ENCODE measurements around the gene WWOX. TPM values are rescaled to one million over a fixed set of nuclear protein-coding genes. Genes with fewer than 3 reads are reported as not detected.

WWOX gene
- total RNA-seq, 1 experiment from 2014 or later, result 15.6 TPM

DNA sequence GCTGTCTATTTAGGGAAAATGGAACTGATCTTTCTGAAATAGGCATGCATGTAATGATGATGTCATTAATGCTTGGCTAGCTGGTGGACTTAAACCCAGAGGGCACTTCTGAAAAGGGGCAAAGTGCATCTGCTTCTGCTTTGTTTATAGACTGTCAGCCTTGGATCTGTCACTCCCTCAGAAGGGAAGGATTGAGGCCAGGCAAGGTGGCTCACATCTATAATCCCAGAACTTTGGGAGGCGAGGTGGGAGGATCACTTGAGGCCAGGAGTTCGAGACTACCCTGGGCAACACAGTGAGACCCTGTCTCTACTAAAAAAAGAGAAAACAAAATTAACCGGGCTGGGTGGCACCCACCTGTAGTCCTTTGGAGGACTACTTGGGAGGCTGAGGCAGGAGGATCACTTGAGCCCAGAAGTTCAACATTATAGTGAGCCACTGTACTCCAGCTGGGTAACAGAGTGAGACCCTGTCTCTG is 185.5 kb downstream of the WWOX start:
- no peak overlapping the region for H3K4me3 Mint-ChIP-seq
- Histone ChIP-seq H3K79me1 (ENCODE audit: insufficient read depth, low read depth, low read length, poor library complexity, severe bottlenecking) (no peaks in the 10 kb centered on the region), H3T11ph (ENCODE audit: low read length) (no peak overlapping the region), H2AFZ (ENCODE audit: low read length) (no peak overlapping the region), H3K27me3 (ENCODE audit: insufficient read depth, low read length) (no peaks in the 10 kb centered on the region), H3K18ac (ENCODE audit: insufficient read length, low read depth, low read length) (no peak overlapping the region), H2BK120ac (ENCODE audit: low read depth, low read length, poor library complexity, severe bottlenecking) (no peak overlapping the region), H4K5ac (ENCODE audit: insufficient read length, low read depth, low read length) (no peak overlapping the region), H3K79me2 (ENCODE audit: insufficient read depth, low read length) (no peaks in the 10 kb centered on the region), H3K4me2 (ENCODE audit: insufficient read depth, insufficient read length, low read length) (no peak overlapping the region), H4K8ac (replicated peaks; ENCODE audit: insufficient read length, low read depth, low read length) (no peak overlapping the region), H2BK20ac (ENCODE audit: low read depth, low read length, poor library complexity, severe bottlenecking) (no peak overlapping the region), H3K23ac (ENCODE audit: insufficient read length, low read depth, low read length) (no peak overlapping the region), H2AK5ac (ENCODE audit: insufficient read length, low read length) (no peak overlapping the region), H3K4ac (ENCODE audit: low read depth, low read length) (no peak overlapping the region), H3K27ac (ENCODE audit: insufficient read length, low read depth, low read length) (no peak overlapping the region), H3K4me1 (ENCODE audit: insufficient read depth, low read length) (no peaks in the 10 kb centered on the region), H2BK15ac (ENCODE audit: low read depth, low read length) (no peak overlapping the region), H3K23me2 (ENCODE audit: insufficient read length, low read depth, low read length, poor library complexity, severe bottlenecking) (no peaks in the 10 kb centered on the region), H4K91ac (ENCODE audit: insufficient read length, low read depth, low read length) (no peak overlapping the region), H3K9ac (ENCODE audit: extremely low read depth, insufficient read length, low read length) (no peak overlapping the region), H4K20me1 (ENCODE audit: control insufficient read depth, insufficient read depth, insufficient read length) (no peaks in the 10 kb centered on the region), H3K14ac (ENCODE audit: insufficient read depth, low read length) (no peak overlapping the region), H2BK12ac (ENCODE audit: insufficient read length, low read depth, low read length) (no peak overlapping the region), H2BK5ac (ENCODE audit: insufficient read length, low read length) (no peak overlapping the region), H3K56ac (ENCODE audit: insufficient read length, low read depth, low read length) (no peak overlapping the region), H3K9me3 (ENCODE audit: control insufficient read depth, low read depth, low read length) (no peaks in the 10 kb centered on the region)
- no peaks in the 10 kb centered on the region for H3K27me3 Mint-ChIP-seq (ENCODE audit: low read depth)
- H3K36me3 Mint-ChIP-seq (ENCODE audit: insufficient read depth in 1 of 3, low read depth in 3 of 3), result no peaks in the 10 kb centered on the region
- no peak overlapping the region for H3K27ac Mint-ChIP-seq
- no peak for DNase-seq
- TF ChIP-seq, protein P1, sequence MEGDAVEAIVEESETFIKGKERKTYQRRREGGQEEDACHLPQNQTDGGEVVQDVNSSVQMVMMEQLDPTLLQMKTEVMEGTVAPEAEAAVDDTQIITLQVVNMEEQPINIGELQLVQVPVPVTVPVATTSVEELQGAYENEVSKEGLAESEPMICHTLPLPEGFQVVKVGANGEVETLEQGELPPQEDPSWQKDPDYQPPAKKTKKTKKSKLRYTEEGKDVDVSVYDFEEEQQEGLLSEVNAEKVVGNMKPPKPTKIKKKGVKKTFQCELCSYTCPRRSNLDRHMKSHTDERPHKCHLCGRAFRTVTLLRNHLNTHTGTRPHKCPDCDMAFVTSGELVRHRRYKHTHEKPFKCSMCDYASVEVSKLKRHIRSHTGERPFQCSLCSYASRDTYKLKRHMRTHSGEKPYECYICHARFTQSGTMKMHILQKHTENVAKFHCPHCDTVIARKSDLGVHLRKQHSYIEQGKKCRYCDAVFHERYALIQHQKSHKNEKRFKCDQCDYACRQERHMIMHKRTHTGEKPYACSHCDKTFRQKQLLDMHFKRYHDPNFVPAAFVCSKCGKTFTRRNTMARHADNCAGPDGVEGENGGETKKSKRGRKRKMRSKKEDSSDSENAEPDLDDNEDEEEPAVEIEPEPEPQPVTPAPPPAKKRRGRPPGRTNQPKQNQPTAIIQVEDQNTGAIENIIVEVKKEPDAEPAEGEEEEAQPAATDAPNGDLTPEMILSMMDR (conservative IDR thresholded peaks at IDR 0.05), result no peak
- no peaks in the 10 kb centered on the region for H3K9me3 Mint-ChIP-seq
- H3K4me1 Mint-ChIP-seq, result peaks cover 16 to 27% of the 10 kb centered on the region in 2 experiments
- WGBS (ENCODE audit: extremely low coverage, insufficient read length, low lambda C conversion rate), result no CpG with 5 or more reads among the region's 3 CpGs
